ENCODE data around the gene PLXND1. TPM values are rescaled to one million over a fixed set of nuclear protein-coding genes. Genes with fewer than 3 reads are reported as not detected.

Gene PLXND1
- total and polyA plus RNA-seq, 2 donors (not counting 1 experiment from before 2014, with no cell fraction given): 89.6 to 109 TPM

DNA sequence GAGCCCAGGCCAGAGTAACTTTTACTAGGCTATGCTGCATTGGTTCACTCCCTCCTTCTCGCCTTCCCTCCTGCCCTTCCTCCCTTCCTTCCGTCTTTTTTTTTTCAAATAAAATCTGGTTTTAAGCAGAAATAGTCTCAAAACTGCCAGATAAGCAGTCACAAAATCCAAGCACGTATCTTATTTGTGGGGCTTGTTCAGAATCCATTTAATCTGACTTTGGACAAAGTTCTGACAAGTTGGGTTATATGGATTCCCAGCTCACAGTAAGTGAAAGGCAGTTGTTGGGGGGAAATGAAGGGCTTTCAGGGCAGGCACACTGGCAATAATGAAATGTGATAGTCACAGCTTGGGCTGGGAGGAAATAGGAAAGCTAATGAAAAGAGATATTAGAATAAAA, 32.0 kb upstream of the PLXND1 start:
- DNase-seq (ENCODE audit: low read depth in 2 of 2): no peak

DNA sequence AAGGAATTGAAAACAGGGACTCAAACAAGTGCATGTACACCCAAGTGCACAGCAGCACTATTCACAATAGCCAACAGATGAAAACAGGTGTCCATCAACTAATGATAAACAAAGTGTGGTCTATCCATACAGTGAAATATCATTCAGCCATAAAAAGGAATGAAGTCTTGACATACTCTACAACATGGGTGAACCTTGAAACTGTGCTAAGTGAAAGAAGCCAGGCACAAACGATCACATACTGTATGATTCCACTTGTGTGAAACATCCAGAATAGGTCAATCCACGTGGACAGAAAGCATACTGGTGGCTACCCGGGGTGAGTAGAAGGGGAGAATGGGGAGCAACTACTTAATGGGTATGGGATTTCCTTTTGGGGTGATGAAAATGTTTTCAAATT, 29.6 kb upstream of the PLXND1 start:
- no peak overlapping the region for H3K4me3 ChIP-seq (replicated peaks in 1 of 4; ENCODE audit: control extremely low read depth in 1 of 4, insufficient read depth in 1 of 4, low read depth in 3 of 4, low read length in 4 of 4)
- DNase-seq (ENCODE audit: low read depth in 2 of 2): no peak
- H4K20me1 ChIP-seq (ENCODE audit: control insufficient read depth, extremely low read depth, insufficient read depth, low read length): no peaks in the 10 kb centered on the region
- H3K36me3 ChIP-seq (ENCODE audit: control insufficient read depth, insufficient read depth, low read length): no peaks in the 10 kb centered on the region
- no peaks in the 10 kb centered on the region for H3K79me2 ChIP-seq (ENCODE audit: control insufficient read depth, insufficient read depth, low read length)
- H2AFZ ChIP-seq (ENCODE audit: low read length): no peak overlapping the region
- no peaks in the 10 kb centered on the region for H3K9me3 ChIP-seq (ENCODE audit: control insufficient read depth, insufficient read depth, low read depth, low read length)
- H3K4me1 ChIP-seq (ENCODE audit: control insufficient read depth, extremely low read depth, insufficient read depth, low read length): no peaks in the 10 kb centered on the region
- H3K27me3 ChIP-seq (ENCODE audit: control insufficient read depth, insufficient read depth, low read length): no peaks in the 10 kb centered on the region
- H3K4me2 ChIP-seq (ENCODE audit: extremely low read depth, insufficient read depth, low read length): no peak overlapping the region
- no peak overlapping the region for H3K9ac ChIP-seq (ENCODE audit: insufficient read depth, low read length)
- no peak overlapping the region for H3K27ac ChIP-seq (ENCODE audit: insufficient read depth, low read length)
- TF ChIP-seq EZH2 (IDR thresholded peaks at IDR 0.05; ENCODE audit: low read length, missing control alignments): no peak
- TF ChIP-seq, protein P1, sequence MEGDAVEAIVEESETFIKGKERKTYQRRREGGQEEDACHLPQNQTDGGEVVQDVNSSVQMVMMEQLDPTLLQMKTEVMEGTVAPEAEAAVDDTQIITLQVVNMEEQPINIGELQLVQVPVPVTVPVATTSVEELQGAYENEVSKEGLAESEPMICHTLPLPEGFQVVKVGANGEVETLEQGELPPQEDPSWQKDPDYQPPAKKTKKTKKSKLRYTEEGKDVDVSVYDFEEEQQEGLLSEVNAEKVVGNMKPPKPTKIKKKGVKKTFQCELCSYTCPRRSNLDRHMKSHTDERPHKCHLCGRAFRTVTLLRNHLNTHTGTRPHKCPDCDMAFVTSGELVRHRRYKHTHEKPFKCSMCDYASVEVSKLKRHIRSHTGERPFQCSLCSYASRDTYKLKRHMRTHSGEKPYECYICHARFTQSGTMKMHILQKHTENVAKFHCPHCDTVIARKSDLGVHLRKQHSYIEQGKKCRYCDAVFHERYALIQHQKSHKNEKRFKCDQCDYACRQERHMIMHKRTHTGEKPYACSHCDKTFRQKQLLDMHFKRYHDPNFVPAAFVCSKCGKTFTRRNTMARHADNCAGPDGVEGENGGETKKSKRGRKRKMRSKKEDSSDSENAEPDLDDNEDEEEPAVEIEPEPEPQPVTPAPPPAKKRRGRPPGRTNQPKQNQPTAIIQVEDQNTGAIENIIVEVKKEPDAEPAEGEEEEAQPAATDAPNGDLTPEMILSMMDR (conservative IDR thresholded peaks at IDR 0.05 in 1 of 2, IDR thresholded peaks at IDR 0.05 in 1 of 2; ENCODE audit: low read depth in 1 of 2, low read length in 2 of 2): no peak

More for the DNA sequence above, 32.0 kb upstream of the PLXND1 start:
- Histone ChIP-seq H3K36me3 (ENCODE audit: control insufficient read depth, insufficient read depth, low read length) (no peaks in the 10 kb centered on the region), H3K27ac (ENCODE audit: insufficient read depth, low read length) (no peak overlapping the region), H3K4me3 (replicated peaks in 1 of 4; ENCODE audit: control extremely low read depth in 1 of 4, insufficient read depth in 1 of 4, low read depth in 3 of 4, low read length in 4 of 4) (no peak overlapping the region), H3K27me3 (ENCODE audit: control insufficient read depth, insufficient read depth, low read length) (no peaks in the 10 kb centered on the region), H3K4me1 (ENCODE audit: control insufficient read depth, extremely low read depth, insufficient read depth, low read length) (no peaks in the 10 kb centered on the region), H3K9me3 (ENCODE audit: control insufficient read depth, insufficient read depth, low read depth, low read length) (no peaks in the 10 kb centered on the region), H2AFZ (ENCODE audit: low read length) (no peak overlapping the region), H4K20me1 (ENCODE audit: control insufficient read depth, extremely low read depth, insufficient read depth, low read length) (no peaks in the 10 kb centered on the region), H3K4me2 (ENCODE audit: extremely low read depth, insufficient read depth, low read length) (no peak overlapping the region), H3K9ac (ENCODE audit: insufficient read depth, low read length) (no peak overlapping the region), H3K79me2 (ENCODE audit: control insufficient read depth, insufficient read depth, low read length) (no peaks in the 10 kb centered on the region)
- TF ChIP-seq, protein P1 (conservative IDR thresholded peaks at IDR 0.05 in 1 of 2, IDR thresholded peaks at IDR 0.05 in 1 of 2; ENCODE audit: low read depth in 1 of 2, low read length in 2 of 2): no peak
- no peak for TF ChIP-seq EZH2 (IDR thresholded peaks at IDR 0.05; ENCODE audit: low read length, missing control alignments)

DNA sequence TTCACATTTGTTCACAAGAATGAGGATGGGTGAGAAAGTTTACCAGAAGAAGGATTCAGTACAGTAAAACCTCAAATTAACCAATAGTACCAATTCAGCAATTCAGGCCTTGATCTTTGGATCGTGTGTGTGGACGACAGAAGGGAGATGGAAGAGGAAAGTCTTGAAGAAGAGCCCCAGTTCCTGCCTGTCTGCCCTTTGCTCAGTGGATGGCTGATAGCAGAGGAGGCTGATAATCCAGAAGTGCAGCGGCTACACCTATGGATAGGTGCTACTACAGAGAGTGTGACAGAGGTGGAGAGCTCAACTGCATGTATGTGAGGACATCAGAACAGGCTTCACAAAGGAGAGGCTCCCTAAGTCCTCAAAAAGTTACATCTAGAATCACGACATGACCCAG, 29.2 kb upstream of the PLXND1 start:
- DNase-seq (ENCODE audit: low read depth in 2 of 2): no peak
- Histone ChIP-seq H3K27ac (ENCODE audit: insufficient read depth, low read length) (no peak overlapping the region), H3K4me3 (replicated peaks in 1 of 4; ENCODE audit: control extremely low read depth in 1 of 4, insufficient read depth in 1 of 4, low read depth in 3 of 4, low read length in 4 of 4) (no peak overlapping the region)

More for the DNA sequence above, 29.2 kb upstream of the PLXND1 start:
- no peaks in the 10 kb centered on the region for H3K9me3 ChIP-seq (ENCODE audit: control insufficient read depth, insufficient read depth, low read depth, low read length)
- TF ChIP-seq EZH2 (IDR thresholded peaks at IDR 0.05; ENCODE audit: low read length, missing control alignments): no peak
- TF ChIP-seq, protein P1 (conservative IDR thresholded peaks at IDR 0.05 in 1 of 2, IDR thresholded peaks at IDR 0.05 in 1 of 2; ENCODE audit: low read depth in 1 of 2, low read length in 2 of 2): no peak
- no peaks in the 10 kb centered on the region for H4K20me1 ChIP-seq (ENCODE audit: control insufficient read depth, extremely low read depth, insufficient read depth, low read length)
- H3K9ac ChIP-seq (ENCODE audit: insufficient read depth, low read length): no peak overlapping the region
- H3K4me1 ChIP-seq (ENCODE audit: control insufficient read depth, extremely low read depth, insufficient read depth, low read length): no peaks in the 10 kb centered on the region
- no peak overlapping the region for H3K4me2 ChIP-seq (ENCODE audit: extremely low read depth, insufficient read depth, low read length)
- H3K36me3 ChIP-seq (ENCODE audit: control insufficient read depth, insufficient read depth, low read length): no peaks in the 10 kb centered on the region
- no peaks in the 10 kb centered on the region for H3K27me3 ChIP-seq (ENCODE audit: control insufficient read depth, insufficient read depth, low read length)
- no peaks in the 10 kb centered on the region for H3K79me2 ChIP-seq (ENCODE audit: control insufficient read depth, insufficient read depth, low read length)
- no peak overlapping the region for H2AFZ ChIP-seq (ENCODE audit: low read length)

Measured in fibroblast of lung (primary cell).